T follicular helper cell (primary cell): ENCODE data around the gene VASH1.

ENCODE experiments used
- DNase-seq: peaks from one replicate; pipeline ENCODE4 v3.0.0-alpha.2; 2020; ENCODE audit warnings: low read depth

The VASH1 gene

GRCh38 chr14:76742185-76742584, 19.1 kb upstream of the VASH1 start:
- DNase-seq: no peak

- no peak for DNase-seq
These were observed 18.3 kb upstream of the VASH1 start for GRCh38 chr14:76742966-76743365.

GRCh38 chr14:76752744-76753143, 8.5 kb upstream of the VASH1 start:
- DNase-seq: no peak

GRCh38 chr14:76753541-76754198, 7.6 kb upstream of the VASH1 start:
- DNase-seq: no peak

GRCh38 chr14:76754586-76754985, 6.7 kb upstream of the VASH1 start:
- no peak for DNase-seq

- no peak for DNase-seq
These were observed 5.5 kb upstream of the VASH1 start for GRCh38 chr14:76755610-76756370.

GRCh38 chr14:76756371-76756750, 4.9 kb upstream of the VASH1 start:
- DNase-seq: no peak

GRCh38 chr14:76759589-76759988, 1.7 kb upstream of the VASH1 start:
- DNase-seq: no peak

GRCh38 chr14:76760331-76761135, 735 bp upstream of the VASH1 start:
- no peak for DNase-seq

- no peak for DNase-seq
These were observed 717 bp downstream of the VASH1 start for GRCh38 chr14:76761960-76762410.

- no peak for DNase-seq
These were observed 1.3 kb downstream of the VASH1 start for GRCh38 chr14:76762411-76763095.

- DNase-seq: no peak
These were observed 2.1 kb downstream of the VASH1 start for GRCh38 chr14:76763096-76764041.

GRCh38 chr14:76765461-76765931, 4.2 kb downstream of the VASH1 start:
- DNase-seq: no peak

GRCh38 chr14:76767681-76768656, 6.7 kb downstream of the VASH1 start:
- DNase-seq: peak; percentile 69

- DNase-seq: no peak
These were observed 7.6 kb downstream of the VASH1 start for GRCh38 chr14:76768671-76769500.

GRCh38 chr14:76769636-76770292, 8.5 kb downstream of the VASH1 start:
- DNase-seq: no peak

GRCh38 chr14:76770521-76771436, 9.5 kb downstream of the VASH1 start:
- DNase-seq: no peak
